ENCODE data around the gene FBXW2.

The FBXW2 gene

DNA sequence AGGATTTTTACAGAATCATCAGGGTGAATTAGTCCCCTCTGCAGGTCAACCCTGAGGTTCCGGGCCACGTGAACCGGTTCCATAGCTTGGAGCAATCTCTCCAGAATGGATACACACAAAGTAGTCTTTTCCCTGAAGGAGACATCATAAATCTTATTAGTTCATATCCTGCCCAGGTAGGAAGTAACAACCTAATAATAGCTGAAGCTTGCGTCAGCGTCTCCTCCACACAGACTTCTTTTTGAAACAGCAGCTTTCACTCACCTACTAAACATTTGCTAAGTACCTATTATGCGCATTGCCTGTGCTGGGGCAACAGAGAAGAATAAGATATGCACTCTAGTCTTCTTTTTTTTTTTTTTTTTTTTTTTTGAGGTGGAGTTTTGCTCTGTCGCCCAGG lies 40.1 kb upstream of the FBXW2 start:
- H3K27ac ChIP-seq, result no peak overlapping the region
- no peaks in the 10 kb centered on the region for H3K79me2 ChIP-seq
- no peaks in the 10 kb centered on the region for H3K27me3 ChIP-seq (ENCODE audit: control insufficient read depth, insufficient read depth, low read length)
- no peak overlapping the region for H2AFZ ChIP-seq
- H3K4me2 ChIP-seq (ENCODE audit: low read length), result no peak overlapping the region
- H3K9ac ChIP-seq, result no peak overlapping the region
- no peaks in the 10 kb centered on the region for H3K36me3 ChIP-seq (ENCODE audit: control insufficient read depth, insufficient read depth, low read length)
- H3K4me3 ChIP-seq (ENCODE audit: low read depth, low read length), result no peak overlapping the region
- TF ChIP-seq, protein P1, sequence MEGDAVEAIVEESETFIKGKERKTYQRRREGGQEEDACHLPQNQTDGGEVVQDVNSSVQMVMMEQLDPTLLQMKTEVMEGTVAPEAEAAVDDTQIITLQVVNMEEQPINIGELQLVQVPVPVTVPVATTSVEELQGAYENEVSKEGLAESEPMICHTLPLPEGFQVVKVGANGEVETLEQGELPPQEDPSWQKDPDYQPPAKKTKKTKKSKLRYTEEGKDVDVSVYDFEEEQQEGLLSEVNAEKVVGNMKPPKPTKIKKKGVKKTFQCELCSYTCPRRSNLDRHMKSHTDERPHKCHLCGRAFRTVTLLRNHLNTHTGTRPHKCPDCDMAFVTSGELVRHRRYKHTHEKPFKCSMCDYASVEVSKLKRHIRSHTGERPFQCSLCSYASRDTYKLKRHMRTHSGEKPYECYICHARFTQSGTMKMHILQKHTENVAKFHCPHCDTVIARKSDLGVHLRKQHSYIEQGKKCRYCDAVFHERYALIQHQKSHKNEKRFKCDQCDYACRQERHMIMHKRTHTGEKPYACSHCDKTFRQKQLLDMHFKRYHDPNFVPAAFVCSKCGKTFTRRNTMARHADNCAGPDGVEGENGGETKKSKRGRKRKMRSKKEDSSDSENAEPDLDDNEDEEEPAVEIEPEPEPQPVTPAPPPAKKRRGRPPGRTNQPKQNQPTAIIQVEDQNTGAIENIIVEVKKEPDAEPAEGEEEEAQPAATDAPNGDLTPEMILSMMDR (IDR thresholded peaks at IDR 0.05), result no peak
- H3K4me1 ChIP-seq, result no peaks in the 10 kb centered on the region
- no peaks in the 10 kb centered on the region for H3K9me3 ChIP-seq (ENCODE audit: control insufficient read depth, low read length)

DNA sequence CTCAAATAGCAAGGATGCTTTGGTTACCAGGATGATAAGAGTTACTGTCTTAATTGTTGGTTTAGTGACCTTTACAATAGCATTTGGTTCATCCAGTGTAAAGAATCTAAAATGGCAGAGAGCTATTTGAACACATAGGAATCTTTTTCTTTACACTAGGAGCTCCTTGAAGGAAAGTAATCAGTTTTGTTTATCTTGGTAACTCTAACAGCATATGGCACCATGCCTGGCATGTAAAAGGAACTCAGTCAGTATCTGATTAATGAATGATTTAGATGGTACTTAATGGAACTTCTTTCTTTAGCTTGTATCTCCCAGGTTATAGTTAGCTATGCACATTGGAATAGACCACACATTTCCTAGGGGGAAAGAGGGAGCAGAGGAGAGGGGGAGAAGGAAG lies 39.6 kb upstream of the FBXW2 start:
- Histone ChIP-seq H3K36me3 (ENCODE audit: control insufficient read depth, insufficient read depth, low read length) (no peaks in the 10 kb centered on the region), H3K27ac (no peak overlapping the region), H3K9me3 (ENCODE audit: control insufficient read depth, low read length) (no peaks in the 10 kb centered on the region), H2AFZ (no peak overlapping the region), H3K4me1 (no peaks in the 10 kb centered on the region), H3K4me3 (ENCODE audit: low read depth, low read length) (no peak overlapping the region), H3K27me3 (ENCODE audit: control insufficient read depth, insufficient read depth, low read length) (no peaks in the 10 kb centered on the region), H3K9ac (no peak overlapping the region), H3K79me2 (no peaks in the 10 kb centered on the region), H3K4me2 (ENCODE audit: low read length) (no peak overlapping the region)
- TF ChIP-seq, protein P1 (IDR thresholded peaks at IDR 0.05), result no peak

DNA sequence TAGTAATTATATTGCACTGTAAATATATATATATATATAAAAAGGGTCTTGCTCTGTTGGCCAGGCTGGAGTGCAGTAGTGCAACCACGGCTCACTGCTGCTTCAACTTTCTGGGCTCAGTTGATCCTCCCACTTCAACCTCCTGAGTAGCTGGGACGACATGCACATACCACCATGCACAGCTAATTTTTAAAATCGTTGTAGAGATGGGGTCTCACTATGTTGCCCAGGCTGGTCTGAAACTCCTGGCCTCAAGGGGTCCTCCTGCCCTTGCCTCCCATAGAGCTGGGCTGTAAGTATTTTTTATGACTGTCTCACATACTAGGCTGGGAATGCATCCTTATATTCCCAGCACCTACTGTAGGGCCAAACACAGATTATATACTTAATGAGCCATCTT lies 37.6 kb upstream of the FBXW2 start:
- no peak overlapping the region for H3K9ac ChIP-seq
- no peaks in the 10 kb centered on the region for H3K36me3 ChIP-seq (ENCODE audit: control insufficient read depth, insufficient read depth, low read length)
- no peaks in the 10 kb centered on the region for H3K27me3 ChIP-seq (ENCODE audit: control insufficient read depth, insufficient read depth, low read length)
- H3K27ac ChIP-seq, result no peak overlapping the region
- H3K4me2 ChIP-seq (ENCODE audit: low read length), result no peak overlapping the region
- H3K4me3 ChIP-seq (ENCODE audit: low read depth, low read length), result no peak overlapping the region
- H3K79me2 ChIP-seq, result no peaks in the 10 kb centered on the region
- H3K4me1 ChIP-seq, result no peaks in the 10 kb centered on the region
- TF ChIP-seq, protein P1 (IDR thresholded peaks at IDR 0.05), result no peak
- H2AFZ ChIP-seq, result no peak overlapping the region
- H3K9me3 ChIP-seq (ENCODE audit: control insufficient read depth, low read length), result no peaks in the 10 kb centered on the region

- no peaks in the 10 kb centered on the region for H3K27me3 ChIP-seq (ENCODE audit: control insufficient read depth, insufficient read depth, low read length)
- no peaks in the 10 kb centered on the region for H3K4me1 ChIP-seq
- no peaks in the 10 kb centered on the region for H3K9me3 ChIP-seq (ENCODE audit: control insufficient read depth, low read length)
- H3K9ac ChIP-seq, result no peak overlapping the region
- H3K36me3 ChIP-seq (ENCODE audit: control insufficient read depth, insufficient read depth, low read length), result no peaks in the 10 kb centered on the region
- H3K4me2 ChIP-seq (ENCODE audit: low read length), result no peak overlapping the region
- no peak overlapping the region for H3K4me3 ChIP-seq (ENCODE audit: low read depth, low read length)
- no peaks in the 10 kb centered on the region for H3K79me2 ChIP-seq
- no peak overlapping the region for H2AFZ ChIP-seq
- no peak overlapping the region for H3K27ac ChIP-seq
- TF ChIP-seq, protein P1 (IDR thresholded peaks at IDR 0.05), result no peak
These were observed 36.9 kb upstream of the FBXW2 start for GRCh38 chr9:120830151-120830550.

- no peak overlapping the region for H3K9ac ChIP-seq
- no peaks in the 10 kb centered on the region for H3K36me3 ChIP-seq (ENCODE audit: control insufficient read depth, insufficient read depth, low read length)
- H3K27me3 ChIP-seq (ENCODE audit: control insufficient read depth, insufficient read depth, low read length), result no peaks in the 10 kb centered on the region
- no peak overlapping the region for H3K4me3 ChIP-seq (ENCODE audit: low read depth, low read length)
- H3K4me2 ChIP-seq (ENCODE audit: low read length), result no peak overlapping the region
- no peak overlapping the region for H3K27ac ChIP-seq
- no peak overlapping the region for H2AFZ ChIP-seq
- H3K4me1 ChIP-seq, result no peaks in the 10 kb centered on the region
- TF ChIP-seq, protein P1 (IDR thresholded peaks at IDR 0.05), result no peak
- H3K9me3 ChIP-seq (ENCODE audit: control insufficient read depth, low read length), result no peaks in the 10 kb centered on the region
- no peaks in the 10 kb centered on the region for H3K79me2 ChIP-seq
These were observed 36.4 kb upstream of the FBXW2 start for GRCh38 chr9:120829650-120830049.

Data from parathyroid adenoma (tissue), 2 donors.